Activated CD4-positive, alpha-beta T cell treated with anti-CD3 and anti-CD28 coated beads, Interleukin-2, Interleukin-6, amounts not matched to agents 100 ng/mL and 50 ng/mL, durations not matched to agents 16 hours and 8 hours (primary cell): ENCODE data around the gene PTPRD.
A peak's percentile ranks its signal among the peaks of the same experiment; 100 is the strongest.
"Not testable (repeated sequence)": the region's sequence is repeated elsewhere in the genome, so short reads cannot be mapped to it uniquely, and the experiment has no call there.

ENCODE experiments used
- DNase-seq: peaks from one replicate; pipeline ENCODE4 v3.0.0-alpha.2; 2020

PTPRD gene

GRCh38 chr9:8946461-8946860 is 1666.3 kb downstream of the PTPRD start:
- no peak for DNase-seq

- DNase-seq = no peak
These were observed 1669.4 kb downstream of the PTPRD start for GRCh38 chr9:8943392-8943791.

GRCh38 chr9:8940650-8941049 is 1672.2 kb downstream of the PTPRD start:
- no peak for DNase-seq

- no peak for DNase-seq
These were observed 1686.3 kb downstream of the PTPRD start for GRCh38 chr9:8926461-8926860.

- no peak for DNase-seq
These were observed 1688.2 kb downstream of the PTPRD start for GRCh38 chr9:8924562-8924961.

GRCh38 chr9:8920478-8921183 is 1692.2 kb downstream of the PTPRD start:
- DNase-seq = not testable (repeated sequence)

- no peak for DNase-seq
These were observed 1694.7 kb downstream of the PTPRD start for GRCh38 chr9:8917956-8918739.

GRCh38 chr9:8916771-8917170 is 1696.0 kb downstream of the PTPRD start:
- DNase-seq = no peak

- DNase-seq = no peak
These were observed 1704.9 kb downstream of the PTPRD start for GRCh38 chr9:8907868-8908267.

GRCh38 chr9:8905731-8906130 is 1707.1 kb downstream of the PTPRD start:
- DNase-seq = no peak

GRCh38 chr9:8904771-8905515 is 1707.9 kb downstream of the PTPRD start:
- DNase-seq = no peak

GRCh38 chr9:8903077-8903476 is 1709.7 kb downstream of the PTPRD start:
- DNase-seq = no peak

- DNase-seq = no peak
These were observed 1711.7 kb downstream of the PTPRD start for GRCh38 chr9:8901146-8901545.

GRCh38 chr9:8899511-8899910 is 1713.3 kb downstream of the PTPRD start:
- DNase-seq = no peak

- peak; percentile 20 for DNase-seq
These were observed 1717.0 kb downstream of the PTPRD start for GRCh38 chr9:8895861-8896224.

GRCh38 chr9:8895106-8895860 is 1717.5 kb downstream of the PTPRD start:
- no peak for DNase-seq

- no peak for DNase-seq
These were observed 1722.1 kb downstream of the PTPRD start for GRCh38 chr9:8890695-8891094.

- DNase-seq = no peak
These were observed 1723.7 kb downstream of the PTPRD start for GRCh38 chr9:8889100-8889499.

GRCh38 chr9:8888591-8888990 is 1724.2 kb downstream of the PTPRD start:
- no peak for DNase-seq

GRCh38 chr9:8887369-8887768 is 1725.4 kb downstream of the PTPRD start:
- DNase-seq = no peak

GRCh38 chr9:8883321-8883720 is 1729.5 kb downstream of the PTPRD start:
- DNase-seq = no peak

- DNase-seq = no peak
These were observed 1732.7 kb downstream of the PTPRD start for GRCh38 chr9:8880060-8880459.

GRCh38 chr9:8879284-8879683 is 1733.5 kb downstream of the PTPRD start:
- DNase-seq = no peak
